Chondrocyte (in vitro differentiated cells): ENCODE data around the gene MMP8. TPM values are rescaled to one million over a fixed set of nuclear protein-coding genes. Genes with fewer than 3 reads are reported as not detected.

ENCODE experiments used
- DNase-seq: peaks from one replicate; pipeline ENCODE4 v3.0.0; 2021; ENCODE audit warnings: mixed read lengths, low spot score
- H3K27ac Mint-ChIP-seq: one replicate; pipeline ENCODE4 v1.8.0; 2021; ENCODE audit warnings: mild to moderate bottlenecking, moderate library complexity, mixed read lengths; ENCODE audit not compliant: unreplicated experiment
- H3K27me3 Mint-ChIP-seq: 2 replicates; pipeline ENCODE4 v1.8.0; 2021; ENCODE audit warnings: low read depth, mixed read lengths
- H3K36me3 Mint-ChIP-seq: 2 replicates; pipeline ENCODE4 v1.8.0; 2021; ENCODE audit warnings: low read depth, mixed read lengths
- H3K4me1 Mint-ChIP-seq: 2 replicates; pipeline ENCODE4 v1.8.0; 2021; ENCODE audit warnings: low read depth, mild to moderate bottlenecking, mixed read lengths
- H3K4me3 Mint-ChIP-seq: one replicate; pipeline ENCODE4 v1.8.0; 2021; ENCODE audit warnings: mild to moderate bottlenecking, moderate library complexity, mixed read lengths; ENCODE audit not compliant: unreplicated experiment
- H3K9me3 Mint-ChIP-seq: 2 replicates; pipeline ENCODE4 v1.8.0; 2021; ENCODE audit warnings: low read depth, mixed read lengths
- CTCF ChIP-seq: fragments of 200-600 bp; sonication (generic); IDR thresholded peaks from 2 replicates; pipeline ENCODE4 v1.5.0; 2021; ENCODE audit warnings: antibody characterized with exemption, mild to moderate bottlenecking, moderate library complexity
- total RNA-seq: library from RNA; stranded (reverse); gene quantifications from 3 replicates; pipeline ENCODE4 v1.2.1, GENCODE V29; 2021

Gene MMP8
- total RNA-seq, 1 donor from 2014 or later = not detected

- Mint-ChIP-seq H3K27ac (peak overlapping the region; percentile 23), H3K9me3 (no peaks in the 10 kb centered on the region), H3K4me1 (peaks cover 53% of the 10 kb centered on the region), H3K27me3 (no peaks in the 10 kb centered on the region), H3K36me3 (no peaks in the 10 kb centered on the region), H3K4me3 (no peak overlapping the region)
- no peak for DNase-seq
- TF ChIP-seq CTCF = no peak
These were observed 38.7 kb upstream of the MMP8 start for GRCh38 chr11:102763440-102763839.

GRCh38 chr11:102762361-102762767, 37.6 kb upstream of the MMP8 start:
- Mint-ChIP-seq H3K4me1 (peaks cover 62% of the 10 kb centered on the region), H3K27ac (peak overlapping the region; percentile 88), H3K27me3 (no peaks in the 10 kb centered on the region), H3K4me3 (no peak overlapping the region), H3K36me3 (no peaks in the 10 kb centered on the region), H3K9me3 (no peaks in the 10 kb centered on the region)
- TF ChIP-seq CTCF = no peak
- DNase-seq = no peak

- no peak for DNase-seq
- no peaks in the 10 kb centered on the region for H3K36me3 Mint-ChIP-seq
- peaks cover 62% of the 10 kb centered on the region for H3K4me1 Mint-ChIP-seq
These were observed 37.0 kb upstream of the MMP8 start for GRCh38 chr11:102761646-102762238.

GRCh38 chr11:102760344-102761035, 35.7 kb upstream of the MMP8 start:
- Mint-ChIP-seq H3K4me3 (no peak overlapping the region), H3K9me3 (no peaks in the 10 kb centered on the region), H3K27ac (peak overlapping the region; percentile 88), H3K36me3 (no peaks in the 10 kb centered on the region), H3K27me3 (no peaks in the 10 kb centered on the region), H3K4me1 (peaks cover 59% of the 10 kb centered on the region)
- TF ChIP-seq CTCF = no peak
- DNase-seq = no peak

More at GRCh38 chr11:102761646-102762238, 37.0 kb upstream of the MMP8 start:
- Mint-ChIP-seq H3K27me3 (no peaks in the 10 kb centered on the region), H3K4me3 (peak overlapping the region; percentile 18), H3K9me3 (no peaks in the 10 kb centered on the region), H3K27ac (peak overlapping the region; percentile 88)
- TF ChIP-seq CTCF = no peak

- Mint-ChIP-seq H3K27me3 (no peaks in the 10 kb centered on the region), H3K27ac (no peak overlapping the region), H3K9me3 (no peaks in the 10 kb centered on the region), H3K4me1 (peaks cover 41% of the 10 kb centered on the region), H3K36me3 (no peaks in the 10 kb centered on the region), H3K4me3 (no peak overlapping the region)
- TF ChIP-seq CTCF = no peak
- DNase-seq = no peak
These were observed 33.2 kb upstream of the MMP8 start for GRCh38 chr11:102757823-102758549.
